Epidermal melanocyte (primary cell): ENCODE results near the gene GK.
"Not testable (repeated sequence)": the region's sequence is repeated elsewhere in the genome, so short reads cannot be mapped to it uniquely, and the experiment has no call there.

Source experiments
- DNase-seq: peaks from one replicate; pipeline ENCODE4 v3.0.0; 2011; ENCODE audit warnings: low spot score; ENCODE audit not compliant: insufficient read length

Gene GK

DNA sequence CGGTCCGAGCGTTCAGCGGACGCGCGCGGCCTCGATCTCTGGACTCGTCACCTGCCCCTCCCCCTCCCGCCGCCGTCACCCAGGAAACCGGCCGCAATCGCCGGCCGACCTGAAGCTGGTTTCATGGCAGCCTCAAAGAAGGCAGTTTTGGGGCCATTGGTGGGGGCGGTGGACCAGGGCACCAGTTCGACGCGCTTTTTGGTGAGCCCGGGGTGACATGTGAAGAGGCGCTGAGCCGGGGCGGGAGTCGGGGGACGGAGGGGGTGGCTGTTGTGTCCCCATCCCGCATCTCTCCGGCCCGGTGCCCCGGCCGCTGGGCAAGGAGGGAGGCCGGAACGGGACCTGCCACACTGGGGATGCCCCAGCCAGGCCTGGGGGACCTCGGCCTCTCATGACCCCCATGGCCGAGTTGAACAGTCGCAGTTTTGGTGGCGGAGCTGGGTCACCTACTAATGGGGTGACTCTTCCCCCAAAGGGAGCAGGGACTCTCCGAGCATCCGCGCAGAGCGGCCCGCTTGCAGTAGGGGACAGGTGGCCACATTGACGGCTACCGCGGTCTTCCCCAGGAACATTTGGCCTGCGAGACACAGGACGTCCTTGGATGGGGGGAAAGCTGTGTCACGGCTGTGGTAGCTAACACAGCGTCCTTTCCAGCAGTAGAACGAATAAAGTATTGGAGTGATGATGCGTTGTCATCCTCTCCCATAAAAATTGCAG is at the start of gene GK:
Gene GK, plus strand, starts transcription at position 9 of the 717 bp plus-strand sequence. Its CDS starts 115 bp downstream, at position 124.
- no peak for DNase-seq

DNA sequence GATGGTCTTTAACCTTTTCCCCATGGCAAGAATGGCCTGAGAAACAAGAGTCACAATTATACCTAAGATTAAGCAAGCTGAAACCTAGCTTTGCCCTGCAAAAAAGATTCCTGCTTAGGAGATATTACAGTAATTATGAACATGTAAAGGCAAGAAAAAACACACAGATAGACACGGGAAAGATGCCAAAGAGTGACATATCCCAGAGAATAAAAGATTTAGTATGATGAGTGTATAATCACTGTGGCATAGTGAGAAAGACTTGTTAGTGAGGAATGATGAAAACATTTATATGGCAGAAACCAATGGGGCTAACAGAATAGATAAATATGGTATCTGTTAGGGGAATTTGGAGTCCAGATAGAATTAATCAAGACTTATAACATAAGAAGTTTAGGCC is 46.1 kb upstream of the GK start:
- no peak for DNase-seq

DNA sequence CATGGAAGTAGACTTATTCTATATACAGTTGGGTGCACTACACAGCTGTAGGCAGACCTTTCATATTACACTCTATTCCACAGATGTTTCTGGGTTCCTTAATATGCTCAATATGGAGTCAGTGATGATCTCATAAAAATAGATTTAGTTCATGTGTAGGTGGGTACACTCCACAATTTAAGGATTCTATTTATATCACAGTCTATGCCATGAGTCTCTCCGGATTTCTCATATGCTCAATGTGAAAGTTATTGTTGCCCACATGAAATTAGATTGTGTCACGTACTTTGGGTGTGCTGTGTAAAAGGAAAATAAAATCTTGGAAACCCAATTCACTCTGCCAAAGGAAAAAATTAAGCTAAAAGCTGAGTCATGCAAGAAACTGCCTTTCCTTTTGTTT is 43.2 kb upstream of the GK start:
- DNase-seq: no peak

DNA sequence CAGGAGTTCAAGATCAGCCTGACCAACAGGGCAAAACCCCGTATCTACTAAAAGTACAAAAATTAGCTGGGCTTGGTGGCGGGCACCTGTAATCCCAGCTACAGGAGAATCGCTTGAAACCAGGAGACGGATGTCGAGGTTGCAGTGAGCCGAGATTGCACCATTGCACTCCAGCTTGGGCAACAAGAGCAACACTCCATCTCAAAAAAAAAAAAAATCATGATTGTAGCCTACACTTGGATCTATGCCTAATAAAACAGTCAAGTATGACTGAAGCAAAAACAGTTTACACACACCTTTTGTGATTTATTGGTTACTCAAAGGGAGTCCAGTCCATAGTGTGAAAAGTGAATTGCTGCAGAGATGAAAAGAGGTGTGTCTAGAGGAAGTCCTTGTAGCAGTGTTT is 41.0 kb upstream of the GK start:
- no peak for DNase-seq

DNA sequence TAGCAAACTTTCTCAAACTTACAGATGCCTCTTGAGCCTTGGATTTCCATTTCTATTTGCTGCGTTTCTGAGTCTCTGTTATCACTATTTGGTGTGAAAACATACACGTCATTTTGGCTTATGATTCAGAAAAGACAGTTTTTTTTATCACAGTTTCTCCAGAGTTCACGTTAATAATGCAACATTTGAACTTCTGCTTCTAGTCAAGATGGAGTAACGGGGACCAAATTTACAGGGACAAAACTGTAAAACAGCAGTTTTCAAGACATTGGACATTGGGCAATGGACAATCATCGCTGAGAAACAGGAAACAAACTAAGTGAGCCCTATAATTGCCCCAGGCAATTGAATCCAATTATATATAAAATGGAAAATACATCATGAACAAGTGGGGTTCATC is 39.5 kb upstream of the GK start:
- DNase-seq: no peak

DNA sequence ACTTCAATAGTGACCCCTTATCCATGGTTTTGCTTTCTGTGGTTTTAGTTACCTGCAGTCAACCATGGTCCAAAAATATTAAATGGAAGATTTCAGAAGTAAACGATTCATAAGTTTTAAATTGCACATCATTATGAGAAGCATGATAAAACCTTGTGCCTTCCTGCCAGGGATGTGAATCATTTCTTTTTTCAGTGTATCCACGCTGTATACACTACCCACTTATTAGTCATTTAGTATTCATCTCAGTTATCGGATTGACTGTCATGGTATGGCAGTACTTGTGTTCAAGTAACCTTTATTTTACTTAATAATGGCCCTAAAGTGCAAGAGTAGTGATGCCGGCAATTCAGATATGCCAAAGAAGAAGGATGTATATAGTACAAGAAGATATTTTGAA is 38.0 kb upstream of the GK start:
- no peak for DNase-seq

DNA sequence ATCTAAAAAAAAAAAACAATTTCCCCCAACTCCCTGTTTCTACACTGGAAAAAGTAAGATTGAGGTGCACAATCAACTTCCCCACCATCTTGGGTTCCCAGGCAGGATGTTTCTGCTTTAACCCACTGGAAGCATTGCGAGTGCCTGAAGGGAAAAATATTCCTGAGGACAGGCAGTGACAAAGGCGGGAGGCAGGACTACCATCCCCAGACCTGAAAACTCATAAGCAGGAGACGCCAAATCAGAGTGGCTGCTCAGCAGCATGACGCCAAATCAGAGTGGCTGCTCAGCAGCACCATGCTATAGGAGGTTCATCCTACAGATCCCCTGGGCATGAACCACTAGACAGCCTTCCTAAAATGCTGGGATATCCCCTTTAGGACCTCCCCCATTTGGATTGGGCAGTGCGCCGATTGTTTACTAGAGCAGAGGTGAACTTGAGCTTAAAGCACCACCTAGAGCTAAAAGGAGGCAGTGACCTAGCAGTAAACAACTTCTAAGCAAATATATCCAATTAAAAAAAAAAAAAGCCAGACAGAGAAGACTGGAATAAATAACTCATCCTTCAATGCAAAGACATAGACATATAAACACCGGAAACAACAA is 35.0 kb upstream of the GK start:
- DNase-seq: no peak

DNA sequence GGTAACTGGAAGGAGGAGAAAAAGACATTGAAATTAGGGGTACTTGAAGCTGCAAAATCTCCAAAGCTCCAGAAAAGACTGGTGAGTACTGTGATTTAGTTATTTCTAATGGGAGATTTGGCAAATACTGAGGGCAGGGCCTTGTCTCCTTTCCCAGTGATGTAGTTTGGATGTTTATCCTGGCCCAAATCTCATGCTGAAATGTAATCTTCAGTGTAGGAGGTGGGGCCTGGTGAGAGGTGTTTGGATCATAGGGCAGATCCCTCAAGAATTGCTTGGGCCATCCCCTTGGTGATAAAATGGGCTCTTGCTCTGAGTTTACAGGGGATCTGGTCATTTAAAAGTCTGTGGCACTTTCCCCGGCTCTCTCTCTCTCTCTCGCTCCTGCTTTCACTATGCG is 33.1 kb upstream of the GK start:
- no peak for DNase-seq

DNA sequence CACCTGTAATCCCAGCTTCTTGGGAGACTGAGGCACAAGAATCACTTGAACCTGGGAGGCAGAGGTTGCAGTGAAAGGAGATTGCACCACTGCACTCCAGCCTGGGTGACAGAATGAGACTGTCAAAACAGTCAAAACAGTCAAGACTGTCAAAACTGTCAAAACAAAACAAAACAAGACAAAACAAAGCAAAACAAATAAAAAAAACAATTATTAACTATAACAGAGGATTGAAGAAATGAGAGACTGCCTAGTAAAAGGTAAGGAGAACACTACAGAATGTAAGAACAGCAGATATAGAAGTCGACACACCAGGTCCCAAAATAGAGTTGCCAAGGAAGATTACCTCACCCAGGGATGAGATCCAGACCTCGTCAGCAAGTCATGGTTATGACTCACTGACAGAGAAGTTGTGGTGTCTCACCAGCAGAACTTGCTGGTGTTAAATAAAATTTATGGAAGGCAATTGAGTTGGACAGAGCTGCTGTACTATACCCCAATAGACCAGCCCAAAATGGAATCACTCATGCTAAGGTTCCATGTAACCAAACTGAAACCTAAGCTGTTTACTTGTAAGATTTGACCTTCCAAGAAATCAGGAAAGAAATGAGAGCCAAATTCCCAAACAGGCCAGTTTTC is 32.1 kb upstream of the GK start:
- no peak for DNase-seq

DNA sequence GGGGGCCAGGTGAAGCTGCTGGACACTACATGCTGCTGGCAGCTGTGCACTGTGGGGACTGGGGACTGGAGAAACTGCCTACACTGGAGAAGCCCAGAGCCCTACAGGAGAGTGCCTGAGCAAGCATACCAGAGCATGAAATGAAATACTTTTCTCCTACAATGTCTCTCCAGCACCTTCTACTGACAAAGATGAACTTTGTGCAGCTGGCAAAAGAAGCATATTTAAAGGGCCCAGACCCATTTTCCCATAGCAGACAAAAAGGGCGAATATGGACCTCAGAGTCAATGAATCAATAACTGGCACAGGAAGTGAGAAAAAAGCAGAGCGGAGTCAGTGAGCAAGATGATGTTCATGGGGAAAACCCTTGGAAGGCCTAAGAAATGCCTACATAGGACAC is 30.9 kb upstream of the GK start:
- DNase-seq: no peak

DNA sequence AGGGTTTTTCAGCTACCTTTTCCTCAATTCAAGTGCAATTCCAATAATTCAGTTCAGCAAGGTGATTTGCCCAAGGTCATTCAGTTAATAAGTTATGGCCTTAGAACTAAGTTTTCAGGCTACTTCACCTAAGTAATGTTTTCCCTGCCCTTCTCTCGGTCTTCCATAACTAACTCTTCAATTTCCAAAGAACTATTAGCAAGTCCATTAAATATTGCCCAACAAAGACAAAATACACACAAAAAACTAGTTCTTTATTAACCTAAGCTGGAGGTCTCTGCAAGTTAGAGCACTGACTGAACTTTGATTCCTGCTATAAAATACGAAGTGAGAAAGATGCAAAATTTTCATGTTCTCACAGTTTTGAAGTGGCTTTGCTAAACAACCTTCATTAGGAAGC is 26.8 kb upstream of the GK start:
- no peak for DNase-seq

DNA sequence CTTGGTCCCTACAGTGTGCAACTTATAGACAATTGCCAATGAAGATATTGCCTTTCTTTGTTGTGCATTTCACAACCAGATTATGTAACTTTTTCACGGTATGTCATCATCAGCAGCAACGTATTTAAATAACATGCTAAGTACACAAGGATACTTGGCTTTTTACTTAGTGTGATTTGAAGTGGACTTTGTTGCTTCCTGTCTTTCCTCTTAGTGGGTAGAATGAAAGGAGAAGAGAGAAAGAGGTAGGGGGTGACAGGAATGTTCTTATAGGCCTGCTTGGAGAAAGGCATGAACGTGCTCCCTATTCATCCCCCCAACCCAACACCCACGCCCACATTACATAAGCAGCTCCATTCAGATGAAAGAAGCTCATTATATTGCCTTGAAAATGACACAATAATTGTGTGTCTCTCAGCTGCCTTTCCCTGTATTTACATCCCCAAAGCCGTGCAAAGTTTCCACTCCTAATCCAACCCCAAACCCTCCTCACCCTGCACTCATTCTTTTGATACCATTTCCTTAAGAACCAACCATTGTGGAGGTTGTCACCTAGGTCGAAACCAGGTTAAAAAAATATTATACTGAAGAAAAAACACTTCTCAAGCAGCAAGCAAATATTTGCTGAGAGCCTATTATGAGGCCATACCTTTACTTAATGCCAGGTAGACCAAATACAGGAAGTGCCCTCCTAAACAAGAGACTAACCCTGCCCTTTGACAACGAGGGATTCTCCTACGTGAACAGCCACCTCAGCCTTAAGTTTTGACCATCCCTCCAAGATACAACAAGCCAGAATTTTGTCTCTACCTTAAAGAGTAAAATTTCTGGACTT is 25.2 kb upstream of the GK start:
- no peak for DNase-seq

DNA sequence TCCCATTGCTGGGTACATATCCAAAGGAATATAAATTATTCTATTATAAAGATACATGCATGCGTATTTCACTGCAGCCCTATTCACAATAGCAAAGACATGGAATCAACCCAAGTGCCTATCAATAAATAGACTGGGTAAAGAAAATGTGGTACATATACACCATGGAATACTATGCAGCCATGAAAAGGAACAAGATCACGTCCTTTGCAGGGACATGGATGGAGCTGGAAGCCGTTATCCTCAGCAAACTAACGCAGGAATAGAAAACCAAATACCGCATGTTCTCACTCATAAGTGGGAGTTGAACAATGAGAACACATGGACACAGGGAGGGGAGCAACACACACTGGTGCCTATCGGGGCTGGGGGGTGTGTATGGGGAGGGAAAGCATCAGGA is 19.2 kb upstream of the GK start:
- not testable (repeated sequence) for DNase-seq

DNA sequence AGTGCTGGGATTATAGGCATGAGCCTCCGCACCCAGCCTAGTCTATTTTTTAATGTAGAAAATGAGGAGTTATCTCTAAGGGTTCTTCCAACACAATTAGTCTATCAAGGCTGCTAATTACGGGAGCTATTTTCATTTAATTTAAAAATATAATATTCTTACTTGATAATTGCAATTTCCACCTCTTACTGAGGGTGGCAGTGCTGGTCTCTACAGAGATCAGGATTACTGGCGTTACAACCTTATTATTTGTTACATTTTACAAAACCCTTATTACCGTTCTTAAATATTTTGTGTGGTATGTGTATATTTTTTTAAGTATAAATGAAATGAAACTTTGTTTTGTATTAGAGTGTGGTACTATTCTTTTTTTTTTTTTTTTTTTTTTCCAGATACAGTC is 17.6 kb upstream of the GK start:
- no peak for DNase-seq

DNA sequence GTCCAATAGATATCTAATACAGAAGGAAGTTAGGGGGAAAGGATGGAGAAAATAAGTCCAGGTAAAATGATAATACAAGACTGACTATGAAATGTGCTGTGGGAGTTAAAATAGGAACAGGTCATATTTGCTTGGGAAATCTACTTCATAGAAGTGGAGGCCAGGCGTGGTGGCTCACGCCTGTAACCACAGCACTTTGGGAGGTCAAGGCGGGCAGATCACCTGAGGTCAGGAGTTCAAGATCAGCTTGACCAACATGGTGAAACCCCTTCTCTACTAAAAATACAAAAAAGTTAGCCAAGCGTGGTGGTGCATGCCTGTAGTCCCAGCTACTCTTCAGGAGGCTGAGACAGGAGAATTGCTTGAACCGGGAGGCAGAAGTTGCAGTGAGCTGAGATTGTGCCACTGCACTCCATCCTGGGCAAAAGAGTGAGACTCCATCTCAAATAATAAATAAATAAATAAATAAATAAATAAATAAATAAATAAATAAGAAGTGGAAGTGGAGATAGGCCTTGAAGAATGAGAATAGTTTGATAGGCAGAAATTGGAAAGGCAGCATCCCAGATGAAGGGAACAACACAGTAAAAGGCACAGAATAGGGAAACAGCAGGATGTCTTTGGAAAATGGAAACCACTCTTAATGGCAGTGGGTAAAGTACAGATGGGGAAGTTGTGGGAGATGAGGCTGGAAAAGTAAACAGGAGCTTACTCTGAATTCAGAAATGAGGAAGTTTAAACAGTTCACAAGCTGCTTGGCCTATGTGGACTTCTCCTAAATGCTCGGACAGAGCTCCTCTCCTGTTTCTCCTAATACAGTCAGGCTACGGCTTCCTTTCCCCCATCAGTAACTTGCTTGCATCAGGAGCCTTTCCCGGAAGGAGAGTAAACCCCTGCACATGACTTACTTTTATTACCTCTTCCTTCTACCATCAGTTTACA is 15.1 kb upstream of the GK start:
- DNase-seq: no peak

DNA sequence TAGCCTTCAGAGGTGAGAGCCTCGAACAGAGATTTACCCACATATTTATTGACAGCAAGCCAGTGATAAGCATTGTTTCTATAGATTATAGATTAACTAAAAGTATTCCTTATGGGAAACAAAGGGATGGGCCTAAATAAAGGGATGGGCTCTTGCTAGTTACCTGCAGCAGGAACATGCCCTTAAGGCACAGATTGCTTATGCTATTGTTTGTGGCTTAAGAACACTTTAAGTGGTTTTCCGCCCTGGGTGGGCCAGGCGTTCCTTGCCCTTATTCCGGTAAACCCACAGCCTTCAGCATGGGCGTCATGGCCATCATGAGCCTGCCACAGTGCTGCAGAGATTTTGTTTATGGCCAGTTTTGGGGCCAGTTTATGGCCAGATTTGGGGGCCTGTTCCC is 13.5 kb upstream of the GK start:
- not testable (repeated sequence) for DNase-seq

DNA sequence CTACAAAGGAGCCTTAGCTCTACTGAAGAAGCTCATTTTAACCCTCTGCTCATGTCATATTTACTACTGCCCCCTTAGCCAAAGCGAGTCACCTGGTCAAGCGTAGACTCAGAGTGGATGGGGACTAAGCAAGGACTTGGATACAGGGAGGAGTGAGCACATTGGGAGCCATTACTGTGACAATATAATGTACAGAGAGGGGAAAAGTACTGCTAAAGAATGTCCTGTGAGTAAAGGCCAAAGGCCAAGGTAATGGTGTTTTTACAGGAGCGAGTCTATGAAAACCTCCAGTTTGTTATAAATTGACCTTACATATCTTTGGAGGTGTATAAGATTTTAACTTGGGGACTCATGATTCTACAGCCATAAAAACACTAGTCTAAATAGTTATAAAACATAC is 10.6 kb upstream of the GK start:
- no peak for DNase-seq

DNA sequence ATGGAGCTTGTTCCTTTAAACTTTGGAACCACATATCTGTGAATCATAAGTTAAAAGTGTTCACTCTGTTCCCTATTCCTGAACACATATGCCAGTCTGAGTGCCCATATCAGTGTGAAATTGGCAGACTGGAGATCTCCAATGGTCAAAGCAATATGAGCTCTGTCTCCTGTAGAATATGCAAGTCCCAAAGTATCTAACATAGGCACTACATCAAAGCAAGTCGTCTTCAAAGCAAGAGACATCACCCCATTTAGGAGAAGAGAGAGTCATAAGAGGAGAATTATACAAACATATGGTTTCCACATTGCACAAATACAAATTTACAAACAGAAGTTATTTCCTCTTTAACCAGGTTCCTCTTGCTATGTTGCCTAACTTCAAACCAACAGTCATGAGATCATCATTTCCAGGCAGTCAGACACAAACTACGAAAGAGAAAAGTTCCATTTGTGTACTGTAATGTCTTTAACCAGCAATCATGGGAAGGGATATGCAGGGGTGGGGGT is 9.9 kb upstream of the GK start:
- no peak for DNase-seq

DNA sequence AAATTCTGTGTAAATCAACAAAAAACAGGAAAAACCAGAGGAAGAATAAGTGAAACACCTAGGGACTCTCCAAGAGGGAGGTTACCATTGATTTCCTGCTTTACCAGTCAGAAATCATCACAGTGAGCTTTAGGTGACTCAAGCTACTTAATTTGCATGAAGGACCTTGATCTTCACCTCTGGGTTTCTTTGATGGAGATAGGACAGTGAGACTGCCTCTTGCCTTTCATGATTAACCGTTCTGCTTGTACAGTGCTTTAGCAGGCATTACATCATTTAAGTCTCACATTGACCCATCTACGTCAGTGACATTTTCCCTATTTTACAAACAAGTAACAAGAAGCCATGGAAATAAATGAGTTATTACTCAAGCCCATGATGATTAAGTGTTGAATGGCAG is 3.4 kb upstream of the GK start:
- DNase-seq: no peak

DNA sequence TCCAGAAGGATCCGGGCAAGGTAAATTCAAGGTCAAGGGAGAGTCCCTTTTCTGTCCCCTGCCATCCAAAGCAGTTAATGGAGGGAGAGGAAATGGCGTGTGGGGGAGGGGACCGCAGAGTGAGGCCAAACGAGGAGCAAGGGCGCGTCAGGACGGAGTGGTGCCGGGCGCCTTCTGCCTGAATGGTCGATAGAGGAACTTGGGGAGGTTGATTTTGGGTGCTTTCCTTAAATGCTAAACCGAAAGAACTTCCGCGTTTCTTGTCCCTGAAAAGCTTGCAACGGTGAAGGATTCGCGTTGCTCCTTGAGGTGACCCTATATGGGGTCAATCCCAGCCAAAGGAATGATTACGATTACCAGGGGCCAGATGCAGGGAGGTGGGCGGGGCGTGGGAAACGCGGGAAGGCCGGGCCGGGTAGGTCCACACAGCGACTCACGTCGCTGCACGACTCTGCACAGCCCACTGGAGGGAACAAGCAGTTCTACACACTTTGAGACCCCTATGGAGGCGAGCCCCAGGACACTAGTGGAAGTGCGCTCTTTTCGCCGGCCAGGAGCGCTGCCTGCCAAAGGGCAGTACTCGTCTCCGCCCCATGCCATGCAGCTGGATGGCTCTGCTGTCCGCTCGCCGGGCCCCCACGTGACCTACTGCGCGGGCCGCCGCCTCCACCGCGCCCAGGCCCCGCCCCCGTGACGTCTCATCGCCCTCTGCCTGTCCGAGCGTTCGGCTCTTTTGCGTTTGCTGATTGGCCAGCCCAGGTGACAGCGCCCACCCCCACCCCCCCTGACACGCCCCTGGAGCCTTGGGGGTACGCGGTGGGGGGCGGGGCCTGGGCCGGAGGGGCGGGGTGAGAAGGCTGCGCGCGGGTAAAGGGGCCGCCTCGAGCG is 452 bp upstream of the GK start:
- DNase-seq: peak; percentile 66
